Measurements from ENCODE around the gene SNED1. TPM values are rescaled to one million over a fixed set of nuclear protein-coding genes. Genes with fewer than 3 reads are reported as not detected.

Gene SNED1
- total RNA-seq, 2 donors from 2014 or later, result 4.6 TPM

- no peak overlapping the region for H3K9ac ChIP-seq (ENCODE audit: low read depth in 2 of 2, low read length in 2 of 2)
- H3K4me3 ChIP-seq, result no peak overlapping the region
- H3K27ac ChIP-seq, result no peak overlapping the region
- no peaks in the 10 kb centered on the region for H3K27me3 ChIP-seq
- H3K36me3 ChIP-seq, result no peaks in the 10 kb centered on the region
- no peaks in the 10 kb centered on the region for H3K9me3 ChIP-seq
- peaks cover 7% of the 10 kb centered on the region for H3K4me1 ChIP-seq
- intact Hi-C loops (cut with DNase I), result no loop called here
- TF ChIP-seq, protein P1, sequence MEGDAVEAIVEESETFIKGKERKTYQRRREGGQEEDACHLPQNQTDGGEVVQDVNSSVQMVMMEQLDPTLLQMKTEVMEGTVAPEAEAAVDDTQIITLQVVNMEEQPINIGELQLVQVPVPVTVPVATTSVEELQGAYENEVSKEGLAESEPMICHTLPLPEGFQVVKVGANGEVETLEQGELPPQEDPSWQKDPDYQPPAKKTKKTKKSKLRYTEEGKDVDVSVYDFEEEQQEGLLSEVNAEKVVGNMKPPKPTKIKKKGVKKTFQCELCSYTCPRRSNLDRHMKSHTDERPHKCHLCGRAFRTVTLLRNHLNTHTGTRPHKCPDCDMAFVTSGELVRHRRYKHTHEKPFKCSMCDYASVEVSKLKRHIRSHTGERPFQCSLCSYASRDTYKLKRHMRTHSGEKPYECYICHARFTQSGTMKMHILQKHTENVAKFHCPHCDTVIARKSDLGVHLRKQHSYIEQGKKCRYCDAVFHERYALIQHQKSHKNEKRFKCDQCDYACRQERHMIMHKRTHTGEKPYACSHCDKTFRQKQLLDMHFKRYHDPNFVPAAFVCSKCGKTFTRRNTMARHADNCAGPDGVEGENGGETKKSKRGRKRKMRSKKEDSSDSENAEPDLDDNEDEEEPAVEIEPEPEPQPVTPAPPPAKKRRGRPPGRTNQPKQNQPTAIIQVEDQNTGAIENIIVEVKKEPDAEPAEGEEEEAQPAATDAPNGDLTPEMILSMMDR (IDR thresholded peaks at IDR 0.05), result no peak
- no peak for DNase-seq
These were observed 8.0 kb downstream of the SNED1 start for GRCh38 chr2:241006412-241006811.

GRCh38 chr2:241007111-241007510, 8.7 kb downstream of the SNED1 start:
- TF ChIP-seq, protein P1 (IDR thresholded peaks at IDR 0.05), result no peak
- intact Hi-C loops (cut with DNase I), result no loop called here
- H3K27me3 ChIP-seq, result no peaks in the 10 kb centered on the region

GRCh38 chr2:241007880-241008710, 9.7 kb downstream of the SNED1 start:
- Histone ChIP-seq H3K9ac (ENCODE audit: low read depth in 2 of 2, low read length in 2 of 2) (no peak overlapping the region), H3K9me3 (no peaks in the 10 kb centered on the region), H3K4me1 (peaks cover 7% of the 10 kb centered on the region), H3K4me3 (no peak overlapping the region), H3K27me3 (no peaks in the 10 kb centered on the region), H3K36me3 (no peaks in the 10 kb centered on the region), H3K27ac (no peak overlapping the region)
- intact Hi-C loops (cut with DNase I), result no loop called here
- TF ChIP-seq, protein P1 (IDR thresholded peaks at IDR 0.05), result no peak
- DNase-seq, result no peak

More at GRCh38 chr2:241007111-241007510, 8.7 kb downstream of the SNED1 start:
- peaks cover 7% of the 10 kb centered on the region for H3K4me1 ChIP-seq
- H3K4me3 ChIP-seq, result no peak overlapping the region
- no peak overlapping the region for H3K27ac ChIP-seq
- H3K9ac ChIP-seq (ENCODE audit: low read depth in 2 of 2, low read length in 2 of 2), result no peak overlapping the region
- no peaks in the 10 kb centered on the region for H3K9me3 ChIP-seq
- DNase-seq, result no peak
- no peaks in the 10 kb centered on the region for H3K36me3 ChIP-seq

DNA sequence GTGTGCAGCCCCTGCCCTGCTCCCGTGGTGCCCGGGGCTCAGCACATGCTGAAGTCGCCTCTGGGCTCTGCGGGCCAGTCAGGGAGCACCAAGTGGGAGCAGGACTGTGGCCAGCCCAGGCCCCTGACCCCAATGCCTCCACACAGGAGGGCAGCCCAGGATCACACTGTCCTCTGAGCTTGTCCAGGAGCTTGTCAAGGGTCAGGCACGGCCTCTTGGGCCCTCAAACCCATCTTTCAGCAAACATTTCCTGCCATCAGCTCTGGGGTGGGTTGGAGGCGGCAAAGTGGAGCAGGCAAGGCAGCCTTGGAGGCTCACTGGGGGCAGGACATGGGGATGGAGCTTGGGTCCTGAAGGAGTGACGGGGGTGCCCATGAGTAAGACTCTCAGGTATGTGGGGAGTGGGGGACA, 10.3 kb downstream of the SNED1 start:
- no peaks in the 10 kb centered on the region for H3K9me3 ChIP-seq
- H3K27me3 ChIP-seq, result no peaks in the 10 kb centered on the region
- no peak overlapping the region for H3K9ac ChIP-seq (ENCODE audit: low read depth in 2 of 2, low read length in 2 of 2)
- no peak overlapping the region for H3K27ac ChIP-seq
- no peak overlapping the region for H3K4me3 ChIP-seq
- peaks cover 7% of the 10 kb centered on the region for H3K4me1 ChIP-seq
- no peaks in the 10 kb centered on the region for H3K36me3 ChIP-seq
- DNase-seq, result no peak
- TF ChIP-seq, protein P1 (IDR thresholded peaks at IDR 0.05), result no peak
- intact Hi-C loops (cut with DNase I), result no loop called here

- Histone ChIP-seq H3K9ac (ENCODE audit: low read depth in 2 of 2, low read length in 2 of 2) (no peak overlapping the region), H3K36me3 (no peaks in the 10 kb centered on the region), H3K27ac (no peak overlapping the region), H3K4me1 (peaks cover 7% of the 10 kb centered on the region), H3K9me3 (no peaks in the 10 kb centered on the region), H3K27me3 (no peaks in the 10 kb centered on the region), H3K4me3 (no peak overlapping the region)
- DNase-seq, result no peak
- intact Hi-C loops (cut with DNase I), result no loop called here
- TF ChIP-seq, protein P1 (IDR thresholded peaks at IDR 0.05), result no peak
These were observed 10.8 kb downstream of the SNED1 start for GRCh38 chr2:241009191-241009590.
